Testis (tissue), 2 donors: ENCODE measurements around the gene RBMX.

Source experiments
- POLR2A ChIP-seq: fragments of 450-650 bp; IDR thresholded peaks from one replicate; pipeline ENCODE4 v1.6.1; 2017; ENCODE audit warnings: antibody characterized with exemption, mild to moderate bottlenecking, moderate library complexity
- TF ChIP-seq, protein P1 (sequence below), 3 experiments: fragments of 450-650 bp in 2 of 3; fragments of 200-600 bp in 1 of 3; sonication (generic) in 1 of 3; IDR thresholded peaks; one replicate each; pipeline ENCODE4 v1.5.1; 2016 to 2019; ENCODE audit warnings: antibody characterized with exemption in 3 of 3, mild to moderate bottlenecking in 2 of 3, moderate library complexity in 1 of 3

DNA sequence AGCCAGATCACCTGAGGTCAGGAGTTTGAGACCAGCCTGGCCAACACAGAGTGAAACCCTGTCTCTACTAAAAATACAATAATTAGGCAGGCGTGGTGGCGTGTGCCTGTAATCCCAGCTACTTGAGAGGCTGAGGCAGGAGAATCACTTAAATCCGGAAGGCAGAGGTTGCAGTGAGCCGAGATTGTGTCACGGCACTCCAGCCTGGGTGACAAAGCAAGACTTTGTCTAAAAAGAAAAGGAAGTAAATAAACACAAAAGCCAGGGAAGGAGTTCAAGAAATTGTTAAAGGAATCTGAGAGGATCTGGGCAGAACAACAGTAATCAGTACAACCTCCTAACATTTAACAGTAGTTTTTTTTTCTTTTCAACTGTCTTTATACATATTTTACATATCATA, 51.1 kb downstream of the RBMX start:
- TF ChIP-seq, protein P1, sequence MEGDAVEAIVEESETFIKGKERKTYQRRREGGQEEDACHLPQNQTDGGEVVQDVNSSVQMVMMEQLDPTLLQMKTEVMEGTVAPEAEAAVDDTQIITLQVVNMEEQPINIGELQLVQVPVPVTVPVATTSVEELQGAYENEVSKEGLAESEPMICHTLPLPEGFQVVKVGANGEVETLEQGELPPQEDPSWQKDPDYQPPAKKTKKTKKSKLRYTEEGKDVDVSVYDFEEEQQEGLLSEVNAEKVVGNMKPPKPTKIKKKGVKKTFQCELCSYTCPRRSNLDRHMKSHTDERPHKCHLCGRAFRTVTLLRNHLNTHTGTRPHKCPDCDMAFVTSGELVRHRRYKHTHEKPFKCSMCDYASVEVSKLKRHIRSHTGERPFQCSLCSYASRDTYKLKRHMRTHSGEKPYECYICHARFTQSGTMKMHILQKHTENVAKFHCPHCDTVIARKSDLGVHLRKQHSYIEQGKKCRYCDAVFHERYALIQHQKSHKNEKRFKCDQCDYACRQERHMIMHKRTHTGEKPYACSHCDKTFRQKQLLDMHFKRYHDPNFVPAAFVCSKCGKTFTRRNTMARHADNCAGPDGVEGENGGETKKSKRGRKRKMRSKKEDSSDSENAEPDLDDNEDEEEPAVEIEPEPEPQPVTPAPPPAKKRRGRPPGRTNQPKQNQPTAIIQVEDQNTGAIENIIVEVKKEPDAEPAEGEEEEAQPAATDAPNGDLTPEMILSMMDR (IDR thresholded peaks at IDR 0.05): no peak
- TF ChIP-seq POLR2A: no peak
